H1 (cell line): Measurements from ENCODE around the gene DAAM1. TPM values are rescaled to one million over a fixed set of nuclear protein-coding genes. Genes with fewer than 3 reads are reported as not detected.

Experiments
- CTCF ChIA-PET: fragments of 300-600 bp; sonication (Branson Sonifier 250); formaldehyde crosslinking; loops from one replicate; lab custom pipeline; 2021; ENCODE audit not compliant: partially characterized antibody; lab: Charles Lee
- POLR2A ChIA-PET: fragments of 300-600 bp; sonication (Branson Sonifier 250); formaldehyde crosslinking; loops from one replicate; lab custom pipeline; 2021; ENCODE audit warnings: inconsistent platforms; ENCODE audit not compliant: partially characterized antibody; lab: Charles Lee
- DNase-seq, 2 experiments: peaks; one replicate each; pipeline versions ENCODE4 v3.0.0 to v3.0.0-alpha.2; 2010 to 2022; ENCODE audit warnings: low spot score in 2 of 2, low read depth in 1 of 2, mixed read lengths in 1 of 2
- FAIRE-seq: peaks from 2 replicates; lab custom pipeline; 2011; peaks lifted over from hg19 to GRCh38; lab: Jason Lieb, UNC
- H2AFZ ChIP-seq: 2 replicates; pipeline ENCODE4 v1.8.1; 2012; ENCODE audit warnings: low read length, inconsistent platforms
- H2AK5ac ChIP-seq: 2 replicates; pipeline ENCODE4 v1.6.1; 2013; ENCODE audit warnings: low read depth, low read length
- H2BK120ac ChIP-seq: replicated peaks from 2 replicates; pipeline ENCODE3; 2013; ENCODE audit warnings: low read depth, low read length, inconsistent platforms
- H2BK12ac ChIP-seq: 2 replicates; pipeline ENCODE4 v1.6.1; 2013; ENCODE audit warnings: low read depth, low read length
- H2BK15ac ChIP-seq: 2 replicates; pipeline ENCODE4 v1.6.1; 2013; ENCODE audit warnings: low read length
- H2BK20ac ChIP-seq: 2 replicates; pipeline ENCODE4 v1.6.1; 2013; ENCODE audit warnings: low read length
- H2BK5ac ChIP-seq: 2 replicates; pipeline ENCODE4 v1.6.1; 2013; ENCODE audit warnings: low read depth, low read length
- H3K14ac ChIP-seq: 2 replicates; pipeline ENCODE4 v1.6.1; 2013; ENCODE audit warnings: inconsistent platforms; ENCODE audit not compliant: insufficient read length
- H3K18ac ChIP-seq: 2 replicates; pipeline ENCODE4 v1.6.1; 2013; ENCODE audit warnings: low read length; ENCODE audit errors: extremely low read depth
- H3K23ac ChIP-seq: 2 replicates; pipeline ENCODE4 v1.6.1; 2013; ENCODE audit warnings: inconsistent platforms; ENCODE audit not compliant: insufficient read length
- H3K23me2 ChIP-seq: 2 replicates; pipeline ENCODE4 v1.6.1; 2013; ENCODE audit warnings: low read depth, low read length
- H3K27ac ChIP-seq: 2 replicates; pipeline ENCODE4 v1.6.1; 2011; ENCODE audit warnings: low read depth, low read length, inconsistent platforms
- H3K27me3 ChIP-seq, 4 experiments: replicated peaks in 1 of 4; 1 replicate in 1 of 4; 2 replicates in 3 of 4; pipeline versions ENCODE4 v1.6.1 to v1.8.1; 2011 to 2013; ENCODE audit warnings: low read length in 3 of 4, mild to moderate bottlenecking in 3 of 4, inconsistent platforms in 2 of 4, mixed read lengths in 2 of 4, moderate library complexity in 1 of 4; ENCODE audit not compliant: control insufficient read depth in 3 of 4, insufficient read depth in 3 of 4; ENCODE audit errors: extremely low read depth in 1 of 4
- H3K36me3 ChIP-seq, 4 experiments: 2 replicates each; pipeline versions ENCODE4 v1.6.1 to v1.8.1; 2011 to 2013; ENCODE audit warnings: mild to moderate bottlenecking in 4 of 4, low read length in 3 of 4, moderate library complexity in 2 of 4, control low read depth in 1 of 4, inconsistent platforms in 1 of 4; ENCODE audit not compliant: insufficient read depth in 4 of 4, control insufficient read depth in 2 of 4
- H3K4ac ChIP-seq: replicated peaks from 2 replicates; pipeline ENCODE3; 2013; ENCODE audit warnings: low read length, low read depth, mixed read lengths, inconsistent platforms; ENCODE audit not compliant: insufficient read length
- H3K4me1 ChIP-seq, 4 experiments: replicated peaks in 1 of 4; 1 replicate in 1 of 4; 2 replicates in 3 of 4; pipeline versions ENCODE4 v1.6.1 to v1.8.1; 2011 to 2013; ENCODE audit warnings: low read length in 3 of 4, inconsistent platforms in 2 of 4, mixed read lengths in 1 of 4; ENCODE audit not compliant: insufficient read depth in 4 of 4, control insufficient read depth in 3 of 4
- H3K4me2 ChIP-seq, 2 experiments: 2 replicates each; pipeline versions ENCODE4 v1.6.1 to v1.8.1; 2011 to 2013; ENCODE audit warnings: low read depth in 2 of 2, low read length in 2 of 2, control low read depth in 1 of 2, inconsistent platforms in 1 of 2, mild to moderate bottlenecking in 1 of 2; ENCODE audit not compliant: insufficient read depth in 1 of 2
- H3K4me3 ChIP-seq, 4 experiments: fragments of 200-600, 300-600 bp in 1 of 4; sonication (generic), shearing (Covaris generic), sonication (Bioruptor Twin) in 1 of 4; 2 replicates each; pipeline versions ENCODE4 v1.5.1 to v1.8.1; 2011 to 2016; ENCODE audit warnings: low read length in 4 of 4, low read depth in 3 of 4, control low read depth in 2 of 4, inconsistent platforms in 2 of 4, mild to moderate bottlenecking in 2 of 4, mixed read lengths in 1 of 4, moderate library complexity in 1 of 4; ENCODE audit not compliant: insufficient read depth in 2 of 4; ENCODE audit errors: extremely low read depth in 1 of 4
- H3K56ac ChIP-seq: replicated peaks from 2 replicates; pipeline ENCODE3; 2013; ENCODE audit warnings: low read depth, mild to moderate bottlenecking, mixed read lengths, low read length, inconsistent platforms; ENCODE audit not compliant: insufficient read length
- H3K79me1 ChIP-seq: 2 replicates; pipeline ENCODE4 v1.6.1; 2013; ENCODE audit warnings: low read depth, low read length, control low read depth
- H3K79me2 ChIP-seq, 2 experiments: 2 replicates each; pipeline versions ENCODE4 v1.6.1 to v1.8.1; 2012 to 2013; ENCODE audit warnings: low read length in 2 of 2, mild to moderate bottlenecking in 2 of 2, inconsistent platforms in 1 of 2; ENCODE audit not compliant: insufficient read depth in 2 of 2, control insufficient read depth in 1 of 2
- H3K9ac ChIP-seq, 4 experiments: replicated peaks in 1 of 4; 1 replicate in 1 of 4; 2 replicates in 3 of 4; pipeline versions ENCODE4 v1.6.1 to v1.8.1; 2011 to 2013; ENCODE audit warnings: low read depth in 3 of 4, low read length in 3 of 4, control low read depth in 2 of 4, mild to moderate bottlenecking in 2 of 4, moderate library complexity in 2 of 4, inconsistent platforms in 1 of 4; ENCODE audit errors: extremely low read depth in 1 of 4
- H3K9me3 ChIP-seq, 2 experiments: 2 replicates each; pipeline versions ENCODE4 v1.6.1 to v1.8.1; 2012 to 2013; ENCODE audit warnings: mild to moderate bottlenecking in 2 of 2, moderate library complexity in 2 of 2, control low read depth in 1 of 2, inconsistent platforms in 1 of 2, low read depth in 1 of 2, low read length in 1 of 2, mixed read lengths in 1 of 2; ENCODE audit not compliant: insufficient read depth in 2 of 2
- H4K20me1 ChIP-seq, 2 experiments: replicated peaks in 1 of 2; 2 replicates each; pipeline versions ENCODE3 to v1.8.1; 2011 to 2013; ENCODE audit warnings: inconsistent platforms in 2 of 2, low read length in 2 of 2, mild to moderate bottlenecking in 1 of 2; ENCODE audit not compliant: insufficient read depth in 2 of 2, control insufficient read depth in 1 of 2
- H4K5ac ChIP-seq: 2 replicates; pipeline ENCODE4 v1.6.1; 2013; ENCODE audit warnings: low read length, low read depth, mixed read lengths, inconsistent platforms; ENCODE audit not compliant: insufficient read length
- H4K8ac ChIP-seq: 2 replicates; pipeline ENCODE4 v1.8.0; 2013; ENCODE audit warnings: mild to moderate bottlenecking, moderate library complexity, low read length, inconsistent platforms; ENCODE audit not compliant: insufficient read depth; ENCODE audit errors: extremely low read depth
- H4K91ac ChIP-seq: replicated peaks from 2 replicates; pipeline ENCODE3; 2013; ENCODE audit warnings: low read length, mixed read lengths, inconsistent platforms; ENCODE audit not compliant: insufficient read length
- ATF3 ChIP-seq: IDR thresholded peaks from 2 replicates; pipeline ENCODE4 v1.6.1; 2011; ENCODE audit warnings: low read depth, mild to moderate bottlenecking, low read length; ENCODE audit not compliant: insufficient read depth
- BRCA1 ChIP-seq: IDR thresholded peaks from 2 replicates; pipeline ENCODE4 v1.6.1; 2012; ENCODE audit warnings: low read depth, low read length, improper control_type of control experiment
- CREB1 ChIP-seq: IDR thresholded peaks from 2 replicates; pipeline ENCODE4 v1.6.1; 2012; ENCODE audit warnings: inconsistent platforms
- EP300 ChIP-seq, 2 experiments: IDR thresholded peaks; 1 replicate in 1 of 2; 2 replicates in 1 of 2; pipeline ENCODE4 v1.6.1; 2011 to 2012; ENCODE audit warnings: low read depth in 2 of 2, low read length in 2 of 2, mild to moderate bottlenecking in 2 of 2, borderline replicate concordance in 1 of 2, inconsistent platforms in 1 of 2, moderate library complexity in 1 of 2
- JUND ChIP-seq: IDR thresholded peaks from 2 replicates; pipeline ENCODE4 v1.6.1; 2011; ENCODE audit warnings: mild to moderate bottlenecking, improper control_type of control experiment, low read length
- KDM5A ChIP-seq: fragments of 200-600 bp; IDR thresholded peaks from 2 replicates; pipeline ENCODE4 v1.7.1; 2012; ENCODE audit warnings: mild to moderate bottlenecking, low read length, inconsistent platforms, mixed read lengths
- NANOG ChIP-seq: IDR thresholded peaks from 2 replicates; pipeline ENCODE4 v1.6.1; 2011; ENCODE audit warnings: low read length, low read depth, mild to moderate bottlenecking, inconsistent platforms; ENCODE audit not compliant: insufficient read depth, poor library complexity, severe bottlenecking
- POU5F1 ChIP-seq: IDR thresholded peaks from 2 replicates; pipeline ENCODE4 v1.6.1; 2011; ENCODE audit warnings: low read depth, mild to moderate bottlenecking, low read length, moderate library complexity
- SIN3A ChIP-seq, 2 experiments: IDR thresholded peaks in 1 of 2; conservative IDR thresholded peaks in 1 of 2; 2 replicates each; pipeline ENCODE4 v1.6.1; 2011 to 2012; ENCODE audit warnings: low read length in 2 of 2, improper control_type of control experiment in 1 of 2, low read depth in 1 of 2, mild to moderate bottlenecking in 1 of 2
- TBP ChIP-seq: IDR thresholded peaks from 2 replicates; pipeline ENCODE4 v1.6.1; 2011; ENCODE audit warnings: low read depth, low read length, improper control_type of control experiment
- WGBS, 2 experiments: shearing (Covaris generic) in 1 of 2; methylation state at CpG; one replicate each; pipeline versions ENCODE4 v1.1.6 to v1.1.7; 2013 to 2015; ENCODE audit warnings: low lambda C conversion rate in 2 of 2, mixed read lengths in 2 of 2, inconsistent platforms in 1 of 2, low coverage in 1 of 2, missing lambda C conversion rate in 1 of 2; ENCODE audit not compliant: insufficient replicate concordance in 2 of 2, insufficient coverage in 1 of 2, insufficient read length in 1 of 2; ENCODE audit errors: extremely low coverage in 1 of 2, missing lambda C conversion rate in 1 of 2; 5-methylcytosine and 5-hydroxymethylcytosine counted together
- polyA plus RNA-seq, 7 experiments: library from polyadenylated mRNA; depleted of rRNA in 3 of 7; stranded (reverse) in 5 of 7; unstranded in 2 of 7; fragments of >200 nt in 5 of 7; fragments of 200-250 nt in 2 of 7; gene quantifications; 1 replicate in 5 of 7; 2 replicates in 1 of 7; 4 replicates in 1 of 7; pipeline versions ENCODE4 v1.2.1 to v1.2.3, GENCODE V29; 2011 to 2013; ENCODE audit warnings: missing spikeins in 2 of 7, mixed read lengths in 2 of 7
- total RNA-seq: library from RNA; stranded (reverse); fragmentation: NEBNext Ultra II Directional; extraction: Animal tissue kit (Norgen Biotek cat#: 25700); gene quantifications from 2 replicates; pipeline ENCODE4 v1.2.1, GENCODE V29; 2021
- TF ChIP-seq, protein P1 (sequence below): IDR thresholded peaks from 2 replicates; pipeline ENCODE4 v1.6.1; 2012; ENCODE audit warnings: inconsistent platforms

The DAAM1 gene
- total and polyA plus RNA-seq, 2 of the 8 experiments (the other 6 are each of a cell fraction or from before 2014, with no cell fraction given), result 5.0 to 44.9 TPM

- no peak overlapping the region for H3K4me2 ChIP-seq
- peaks cover 0 to 11% of the 10 kb centered on the region in 2 experiments; a peak in 2 of 4 replicates for H3K79me2 ChIP-seq
- H2AK5ac ChIP-seq, result no peak overlapping the region
- ChIA-PET POLR2A (no interaction called here), CTCF (interaction anchor here (1.1 to 3.1 kb wide), 2 partner anchors 20 to 40 kb away, joined by 4 to 10 read pairs; no protein-coding TSS in a partner anchor)
- DNase-seq (no peak), FAIRE-seq (no peak)
- no peaks in the 10 kb centered on the region; the same call in 1 of the 2 replicates for H3K79me1 ChIP-seq
- no peak overlapping the region for H3K23ac ChIP-seq
- H2BK5ac ChIP-seq, result no peak overlapping the region
- no peak overlapping the region for H2AFZ ChIP-seq
- no peak overlapping the region for H3K18ac ChIP-seq
- H3K9ac ChIP-seq, result no peak overlapping the region
- no peak overlapping the region for H2BK20ac ChIP-seq
- 93% methylated on average over 1 of the region's 1 CpG; no CpG with 5 or more reads in 1 of the 2 experiments for WGBS, 2 experiments
- no peak overlapping the region for H3K4me3 ChIP-seq
- H4K8ac ChIP-seq, result no peak overlapping the region
- no peaks in the 10 kb centered on the region for H3K4me1 ChIP-seq
- H3K14ac ChIP-seq, result no peak overlapping the region
- H3K36me3 ChIP-seq, result no peaks in the 10 kb centered on the region
- no peak overlapping the region for H2BK15ac ChIP-seq
- H3K27ac ChIP-seq, result no peak overlapping the region
- H4K91ac ChIP-seq, result no peak overlapping the region
- no peak overlapping the region for H3K4ac ChIP-seq
- no peaks in the 10 kb centered on the region for H3K27me3 ChIP-seq
- H4K20me1 ChIP-seq, result no peaks in the 10 kb centered on the region
- no peak overlapping the region for H2BK120ac ChIP-seq
- no peak overlapping the region for H4K5ac ChIP-seq
- H2BK12ac ChIP-seq, result no peak overlapping the region
- no peaks in the 10 kb centered on the region for H3K9me3 ChIP-seq
- no peak overlapping the region for H3K56ac ChIP-seq
- H3K23me2 ChIP-seq, result no peaks in the 10 kb centered on the region
- TF ChIP-seq JUND, result no peak
- TF ChIP-seq NANOG, result no peak
- no peak for TF ChIP-seq SIN3A (conservative IDR thresholded peaks at IDR 0.05 in 1 of 2, IDR thresholded peaks at IDR 0.05 in 1 of 2; ENCODE audit: low read depth in 1 of 2, low read length in 2 of 2)
- TF ChIP-seq, protein P1, sequence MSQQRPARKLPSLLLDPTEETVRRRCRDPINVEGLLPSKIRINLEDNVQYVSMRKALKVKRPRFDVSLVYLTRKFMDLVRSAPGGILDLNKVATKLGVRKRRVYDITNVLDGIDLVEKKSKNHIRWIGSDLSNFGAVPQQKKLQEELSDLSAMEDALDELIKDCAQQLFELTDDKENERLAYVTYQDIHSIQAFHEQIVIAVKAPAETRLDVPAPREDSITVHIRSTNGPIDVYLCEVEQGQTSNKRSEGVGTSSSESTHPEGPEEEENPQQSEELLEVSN, result no peak
- no peak for TF ChIP-seq BRCA1
- no peak for TF ChIP-seq POU5F1
- TF ChIP-seq EP300 (IDR thresholded peaks at IDR 0.05; ENCODE audit: borderline replicate concordance in 1 of 2, low read depth in 2 of 2, low read length in 2 of 2), result no peak
- TF ChIP-seq KDM5A, result no peak
- no peak for TF ChIP-seq CREB1
- no peak for TF ChIP-seq ATF3
- TF ChIP-seq TBP, result no peak
These were observed 54.7 kb downstream of the DAAM1 start for GRCh38 chr14:59243174-59243573.
